Sigmoid colon (tissue), 7 donors: ENCODE data around the gene ADK. TPM values are rescaled to one million over a fixed set of nuclear protein-coding genes. Genes with fewer than 3 reads are reported as not detected.
A peak's percentile ranks its signal among the peaks of the same experiment; 100 is the strongest.

Source experiments
- DNase-seq: peaks from one replicate; pipeline ENCODE4 v3.0.0-alpha.2; 2019
- H3K27ac ChIP-seq, 4 donors: fragments of 200-600 bp; sonication (generic); one replicate each; pipeline ENCODE4 v1.5.1; 2016 to 2019; ENCODE audit warnings: mild to moderate bottlenecking in 1 of 4
- H3K27me3 ChIP-seq, 3 donors: fragments of 200-600 bp; sonication (generic); one replicate each; pipeline ENCODE4 v1.5.1; 2019; ENCODE audit warnings: mild to moderate bottlenecking in 1 of 3
- H3K36me3 ChIP-seq, 4 donors: fragments of 200-600 bp; sonication (generic); one replicate each; pipeline ENCODE4 v1.5.1; 2016 to 2019
- H3K4me1 ChIP-seq, 4 donors: fragments of 200-600 bp; sonication (generic); one replicate each; pipeline ENCODE4 v1.5.1; 2017 to 2019
- H3K4me3 ChIP-seq, 4 donors: fragments of 200-600 bp; sonication (generic); one replicate each; pipeline ENCODE4 v1.5.1; 2017 to 2019; ENCODE audit warnings: mild to moderate bottlenecking in 2 of 4, moderate library complexity in 1 of 4
- H3K9me3 ChIP-seq, 4 donors: fragments of 200-600 bp in 3 of 4; sonication (generic) in 3 of 4; one replicate each; pipeline versions ENCODE4 v1.5.1 to v1.6.1; 2013 to 2019
- CTCF ChIP-seq, 4 experiments: fragments of 450-650 bp in 3 of 4; fragments of 200-600 bp in 1 of 4; IDR thresholded peaks; one replicate each; pipeline ENCODE4 v1.5.1; 2016 to 2019; ENCODE audit warnings: antibody characterized with exemption in 4 of 4, mild to moderate bottlenecking in 3 of 4, moderate library complexity in 2 of 4
- EP300 ChIP-seq, 4 donors: sonication (generic); formaldehyde crosslinking; IDR thresholded peaks; one replicate each; pipeline ENCODE4 v1.6.1; 2017; ENCODE audit warnings: antibody characterized with exemption in 4 of 4
- POLR2A ChIP-seq, 2 donors: fragments of 450-650 bp; IDR thresholded peaks; one replicate each; pipeline ENCODE4 v1.6.1; 2016; ENCODE audit warnings: antibody characterized with exemption in 2 of 2, mild to moderate bottlenecking in 2 of 2, moderate library complexity in 2 of 2
- POLR2AphosphoS5 ChIP-seq, 4 donors: sonication (generic); formaldehyde crosslinking; IDR thresholded peaks; one replicate each; pipeline ENCODE4 v1.6.1; 2017; ENCODE audit warnings: antibody characterized with exemption in 4 of 4
- WGBS, 2 donors: extraction: QIAGEN DNeasy Blood & Tissue Kit; methylation state at CpG; one replicate each; pipeline ENCODE4 v1.1.7; 2013; 5-methylcytosine and 5-hydroxymethylcytosine counted together
- intact Hi-C: fragments of 100-400 bp; cut with DNase I; formaldehyde crosslinking; loops from one replicate; pipeline ENCODE4 v1.15.1; 2023
- polyA plus RNA-seq, 3 donors: library from polyadenylated mRNA; stranded (reverse); fragments of 200-250 nt; gene quantifications; one replicate each; pipeline ENCODE4 v1.2.3, GENCODE V29; 2013
- total RNA-seq, 4 donors: library from RNA; depleted of rRNA; stranded (reverse); fragments of >200 nt; gene quantifications; one replicate each; pipeline ENCODE4 v1.1.0, GENCODE V29; 2016
- donor health status: healthy with polysubstance abuse.
- donor health status: Bipolar disorder and iron deficiency.
- donor health status: healthy.

The ADK gene
- total and polyA plus RNA-seq, 7 donors = 15.2 to 31.3 (median 25.3) TPM

- TF ChIP-seq POLR2AphosphoS5 (IDR thresholded peaks at IDR 0.05) (no peak), CTCF (IDR thresholded peaks at IDR 0.05) (no peak), EP300 (IDR thresholded peaks at IDR 0.05) (no peak), POLR2A (IDR thresholded peaks at IDR 0.05) (no peak)
- H3K27ac ChIP-seq = no peak overlapping the region
- H3K4me3 ChIP-seq = no peak overlapping the region
- intact Hi-C loops = no loop called here
- no peaks in the 10 kb centered on the region for H3K36me3 ChIP-seq
- no peaks in the 10 kb centered on the region for H3K9me3 ChIP-seq
- DNase-seq = no peak
- no peaks in the 10 kb centered on the region for H3K4me1 ChIP-seq
- no peaks in the 10 kb centered on the region for H3K27me3 ChIP-seq
Measured at GRCh38 chr10:74276416-74276815, 125.4 kb downstream of the ADK start.

DNA sequence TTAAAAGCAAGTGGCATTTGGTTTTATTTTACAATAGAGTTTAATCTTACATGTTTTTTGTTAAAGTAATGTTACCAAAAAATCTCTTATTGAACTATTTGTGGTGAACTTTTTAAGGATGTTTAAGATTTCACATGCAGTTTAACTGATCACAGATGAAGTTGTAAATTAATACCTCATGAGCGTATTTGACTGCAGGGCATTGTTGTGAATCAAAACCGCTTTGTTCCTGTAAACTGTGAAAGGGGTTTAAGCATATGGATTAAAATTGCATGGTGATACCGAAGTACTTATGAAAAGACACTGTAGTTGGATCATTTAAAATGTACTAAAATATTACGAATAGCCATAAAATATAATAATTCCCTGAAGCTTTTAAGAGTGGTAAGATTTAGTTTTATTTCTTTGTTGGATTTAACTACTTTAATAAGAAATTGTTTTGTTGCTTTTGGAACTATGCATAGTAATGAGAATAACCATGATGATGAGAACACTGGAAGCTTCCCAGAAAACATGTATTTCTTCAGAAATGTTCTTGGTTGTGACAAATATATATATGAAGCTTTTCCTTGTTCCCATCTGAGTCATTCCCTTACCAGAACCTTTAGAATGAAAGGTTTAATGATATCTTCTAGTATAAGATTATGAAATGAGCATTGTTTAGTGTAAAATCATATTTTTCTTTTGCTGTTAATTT lies 131.3 kb downstream of the ADK start:
- intact Hi-C loops = no loop called here

DNA sequence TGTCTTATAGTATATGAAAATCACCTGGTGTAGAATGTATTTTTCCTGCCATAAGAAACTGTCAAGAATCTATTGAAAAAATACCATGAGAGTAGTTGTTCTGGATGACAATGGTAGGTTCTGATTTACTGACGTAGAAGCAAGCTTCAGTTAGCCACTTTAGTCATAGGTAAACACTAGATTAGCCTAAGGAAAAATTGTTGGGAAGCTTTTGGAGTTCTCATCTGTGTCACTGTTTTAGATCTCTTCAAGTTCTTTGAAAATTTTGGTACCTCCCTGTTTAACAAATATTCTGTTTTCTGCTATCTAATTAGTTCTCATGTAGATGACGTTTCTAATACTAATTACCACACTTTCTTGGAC lies 131.8 kb downstream of the ADK start:
- Histone ChIP-seq H3K36me3 (no peaks in the 10 kb centered on the region), H3K4me1 (no peaks in the 10 kb centered on the region), H3K27me3 (no peaks in the 10 kb centered on the region), H3K4me3 (no peak overlapping the region), H3K27ac (no peak overlapping the region), H3K9me3 (no peaks in the 10 kb centered on the region)
- WGBS, 2 donors = 95% methylated on average over 2 of the region's 2 CpGs
- no peak for DNase-seq
- intact Hi-C loops = no loop called here
- TF ChIP-seq POLR2AphosphoS5 (IDR thresholded peaks at IDR 0.05) = no peak
- no peak for TF ChIP-seq POLR2A (IDR thresholded peaks at IDR 0.05)
- no peak for TF ChIP-seq CTCF (IDR thresholded peaks at IDR 0.05)
- no peak for TF ChIP-seq EP300 (IDR thresholded peaks at IDR 0.05)

More for the DNA sequence above, 131.3 kb downstream of the ADK start:
- H3K4me1 ChIP-seq = no peaks in the 10 kb centered on the region
- no peaks in the 10 kb centered on the region for H3K36me3 ChIP-seq
- H3K4me3 ChIP-seq = no peak overlapping the region
- H3K27ac ChIP-seq = no peak overlapping the region
- 93 to 95% methylated on average over 4 of the region's 4 CpGs for WGBS, 2 donors
- H3K9me3 ChIP-seq = no peaks in the 10 kb centered on the region
- no peak for TF ChIP-seq CTCF (IDR thresholded peaks at IDR 0.05)
- TF ChIP-seq EP300 (IDR thresholded peaks at IDR 0.05) = no peak
- no peak for TF ChIP-seq POLR2A (IDR thresholded peaks at IDR 0.05)
- no peak for TF ChIP-seq POLR2AphosphoS5 (IDR thresholded peaks at IDR 0.05)
- no peak for DNase-seq
- H3K27me3 ChIP-seq = no peaks in the 10 kb centered on the region

DNA sequence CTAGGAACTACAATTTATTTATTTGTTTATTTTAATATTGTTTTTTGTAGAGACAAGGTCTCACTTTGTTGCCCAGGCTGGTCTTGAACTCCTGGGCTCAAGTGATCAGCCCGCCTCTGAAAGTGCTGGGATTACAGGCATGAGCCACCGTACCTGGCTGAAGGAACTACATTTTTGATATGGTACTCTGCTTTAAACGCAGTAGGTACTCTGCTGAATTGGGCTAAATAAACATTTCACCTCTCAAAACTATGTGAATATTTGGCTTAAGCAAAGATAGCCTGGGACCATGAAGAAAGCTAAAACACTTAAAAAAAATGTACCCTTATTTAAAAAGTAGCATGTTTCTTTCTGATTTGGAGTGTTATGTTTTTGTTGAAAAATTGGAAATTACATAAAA lies 138.2 kb downstream of the ADK start:
- H3K27me3 ChIP-seq = no peaks in the 10 kb centered on the region
- H3K4me3 ChIP-seq = no peak overlapping the region
- 90 to 92% methylated on average over 3 of the region's 3 CpGs for WGBS, 2 donors
- peak overlapping the region in 3 of 4 donors; percentile 59 to 65 (median 64) for H3K27ac ChIP-seq
- peaks cover 0 to 31% (median 14%) of the 10 kb centered on the region in 4 donors for H3K4me1 ChIP-seq
- H3K36me3 ChIP-seq = no peaks in the 10 kb centered on the region
- DNase-seq = no peak
- TF ChIP-seq POLR2A (IDR thresholded peaks at IDR 0.05) (no peak), EP300 (IDR thresholded peaks at IDR 0.05) (no peak), CTCF (IDR thresholded peaks at IDR 0.05) (no peak), POLR2AphosphoS5 (IDR thresholded peaks at IDR 0.05) (no peak)
- H3K9me3 ChIP-seq = no peaks in the 10 kb centered on the region
- intact Hi-C loops = no loop called here

DNA sequence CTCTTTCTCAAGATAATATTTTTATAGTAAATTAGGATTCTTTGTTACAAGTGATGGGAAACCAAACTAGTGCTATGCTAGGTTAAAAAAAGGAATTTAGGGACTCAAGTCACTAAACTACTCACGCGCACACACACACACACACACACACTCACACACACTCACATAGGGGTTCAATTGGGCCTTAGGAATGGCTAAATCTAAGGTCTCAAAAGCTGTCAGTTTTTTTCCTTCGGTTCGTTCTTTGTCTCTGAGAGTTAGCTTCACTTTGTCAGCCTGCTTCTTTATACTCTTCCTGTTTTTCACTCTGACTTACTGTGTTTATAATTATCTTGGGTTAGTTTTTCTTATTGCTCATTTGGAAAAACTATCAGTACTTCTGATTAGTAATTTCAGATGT lies 138.9 kb downstream of the ADK start:
- Histone ChIP-seq H3K9me3 (no peaks in the 10 kb centered on the region), H3K27me3 (no peaks in the 10 kb centered on the region), H3K4me3 (peak overlapping the region in 2 of 4 donors; percentile 11), H3K27ac (peak overlapping the region in 3 of 4 donors; percentile 59 to 65 (median 64)), H3K36me3 (no peaks in the 10 kb centered on the region), H3K4me1 (peaks cover 0 to 33% (median 15%) of the 10 kb centered on the region in 4 donors)
- intact Hi-C loops = no loop called here
- 44 to 80% methylated on average over 4 of the region's 4 CpGs for WGBS, 2 donors
- DNase-seq = no peak
- TF ChIP-seq CTCF (IDR thresholded peaks at IDR 0.05) (no peak), POLR2A (IDR thresholded peaks at IDR 0.05) (no peak), EP300 (IDR thresholded peaks at IDR 0.05) (no peak), POLR2AphosphoS5 (IDR thresholded peaks at IDR 0.05) (no peak)
